H9 (cell line): ENCODE data around the gene TRIM52. TPM values are rescaled to one million over a fixed set of nuclear protein-coding genes. Genes with fewer than 3 reads are reported as not detected.
"Not testable (repeated sequence)": the region's sequence is repeated elsewhere in the genome, so short reads cannot be mapped to it uniquely, and the experiment has no call there.

ENCODE experiments used
- DNase-seq: peaks from one replicate; pipeline ENCODE4 v3.0.0-alpha.2; 2017
- H2AFZ ChIP-seq: one replicate; pipeline ENCODE4 v1.6.1; 2013; ENCODE audit warnings: mild to moderate bottlenecking, low read length, control low read depth, moderate library complexity
- H2AK5ac ChIP-seq: 2 replicates; pipeline ENCODE4 v1.6.1; 2013; ENCODE audit warnings: low read length, control low read depth, mixed read lengths; ENCODE audit not compliant: insufficient read length
- H2BK120ac ChIP-seq: one replicate; pipeline ENCODE4 v1.6.1; 2013; ENCODE audit warnings: low read depth, mild to moderate bottlenecking, low read length, control low read depth, inconsistent platforms; ENCODE audit not compliant: poor library complexity, severe bottlenecking
- H2BK12ac ChIP-seq: 2 replicates; pipeline ENCODE4 v1.6.1; 2013; ENCODE audit warnings: low read length, control low read depth, mixed read lengths, low read depth; ENCODE audit not compliant: insufficient read length
- H2BK15ac ChIP-seq: 2 replicates; pipeline ENCODE4 v1.6.1; 2013; ENCODE audit warnings: low read depth, low read length, control low read depth
- H2BK20ac ChIP-seq: one replicate; pipeline ENCODE4 v1.6.1; 2013; ENCODE audit warnings: low read depth, mild to moderate bottlenecking, low read length, control low read depth, inconsistent platforms; ENCODE audit not compliant: poor library complexity, severe bottlenecking
- H2BK5ac ChIP-seq: 2 replicates; pipeline ENCODE4 v1.6.1; 2013; ENCODE audit warnings: low read length, control low read depth, mixed read lengths; ENCODE audit not compliant: insufficient read length
- H3K14ac ChIP-seq: 2 replicates; pipeline ENCODE4 v1.6.1; 2013; ENCODE audit warnings: low read length, control low read depth; ENCODE audit not compliant: insufficient read depth
- H3K18ac ChIP-seq: 2 replicates; pipeline ENCODE4 v1.6.1; 2013; ENCODE audit warnings: low read depth, mild to moderate bottlenecking, mixed read lengths, low read length, control low read depth; ENCODE audit not compliant: insufficient read length
- H3K23ac ChIP-seq: 2 replicates; pipeline ENCODE4 v1.6.1; 2013; ENCODE audit warnings: low read length, control low read depth, mixed read lengths, low read depth; ENCODE audit not compliant: insufficient read length
- H3K23me2 ChIP-seq: 2 replicates; pipeline ENCODE4 v1.6.1; 2013; ENCODE audit warnings: low read depth, mild to moderate bottlenecking, mixed read lengths, low read length, control low read depth; ENCODE audit not compliant: insufficient read length, poor library complexity, severe bottlenecking
- H3K27ac ChIP-seq: 2 replicates; pipeline ENCODE4 v1.5.1; 2013; ENCODE audit warnings: low read length, control low read depth, mixed read lengths, low read depth; ENCODE audit not compliant: insufficient read length
- H3K27me3 ChIP-seq: 2 replicates; pipeline ENCODE4 v1.6.1; 2013; ENCODE audit warnings: low read length, control low read depth, inconsistent platforms; ENCODE audit not compliant: insufficient read depth
- H3K4ac ChIP-seq: 2 replicates; pipeline ENCODE4 v1.6.1; 2013; ENCODE audit warnings: low read depth, mild to moderate bottlenecking, control low read depth, inconsistent platforms, low read length, moderate library complexity
- H3K4me1 ChIP-seq: 2 replicates; pipeline ENCODE4 v1.6.1; 2013; ENCODE audit warnings: low read length, control low read depth, inconsistent platforms; ENCODE audit not compliant: insufficient read depth
- H3K4me2 ChIP-seq: 2 replicates; pipeline ENCODE4 v1.6.1; 2013; ENCODE audit warnings: low read length, control low read depth, mixed read lengths; ENCODE audit not compliant: insufficient read length, insufficient read depth
- H3K56ac ChIP-seq: 2 replicates; pipeline ENCODE4 v1.6.1; 2013; ENCODE audit warnings: low read depth, mild to moderate bottlenecking, mixed read lengths, low read length, control low read depth; ENCODE audit not compliant: insufficient read length
- H3K79me1 ChIP-seq: 2 replicates; pipeline ENCODE4 v1.6.1; 2013; ENCODE audit warnings: low read depth, mild to moderate bottlenecking, moderate library complexity, low read length, control low read depth, inconsistent platforms; ENCODE audit not compliant: insufficient read depth, poor library complexity, severe bottlenecking
- H3K79me2 ChIP-seq: 2 replicates; pipeline ENCODE4 v1.6.1; 2013; ENCODE audit warnings: low read length, control low read depth, inconsistent platforms; ENCODE audit not compliant: insufficient read depth
- H3K9ac ChIP-seq: 2 replicates; pipeline ENCODE4 v1.6.1; 2013; ENCODE audit warnings: low read length, control low read depth, mixed read lengths; ENCODE audit not compliant: insufficient read length; ENCODE audit errors: extremely low read depth
- H3K9me3 ChIP-seq: one replicate; pipeline ENCODE4 v1.6.1; 2013; ENCODE audit warnings: low read depth, low read length, inconsistent platforms; ENCODE audit not compliant: control insufficient read depth
- H3T11ph ChIP-seq: one replicate; pipeline ENCODE4 v1.6.1; 2013; ENCODE audit warnings: mild to moderate bottlenecking, low read length, control low read depth, inconsistent platforms
- H4K20me1 ChIP-seq: one replicate; pipeline ENCODE4 v1.6.1; 2013; ENCODE audit not compliant: control insufficient read depth, insufficient read length, insufficient read depth
- H4K5ac ChIP-seq: 2 replicates; pipeline ENCODE4 v1.6.1; 2013; ENCODE audit warnings: low read depth, mild to moderate bottlenecking, mixed read lengths, low read length, control low read depth; ENCODE audit not compliant: insufficient read length
- H4K8ac ChIP-seq: replicated peaks from 2 replicates; pipeline ENCODE4 v1.6.1; 2013; ENCODE audit warnings: low read length, control low read depth, mixed read lengths, low read depth; ENCODE audit not compliant: insufficient read length
- H4K91ac ChIP-seq: 2 replicates; pipeline ENCODE4 v1.6.1; 2013; ENCODE audit warnings: low read depth, mild to moderate bottlenecking, moderate library complexity, mixed read lengths, low read length, control low read depth; ENCODE audit not compliant: insufficient read length
- H3K27ac Mint-ChIP-seq, 3 experiments: 2 replicates in 2 of 3; 3 replicates in 1 of 3; pipeline ENCODE4 v1.8.0; 2020 to 2021; ENCODE audit warnings: mixed read lengths in 3 of 3, mild to moderate bottlenecking in 1 of 3, moderate library complexity in 1 of 3
- H3K27me3 Mint-ChIP-seq: 2 replicates; pipeline ENCODE4 v1.8.0; 2021; ENCODE audit warnings: low read depth, mild to moderate bottlenecking, moderate library complexity, mixed read lengths
- H3K36me3 Mint-ChIP-seq, 3 experiments: 2 replicates in 2 of 3; 3 replicates in 1 of 3; pipeline ENCODE4 v1.8.0; 2020 to 2021; ENCODE audit warnings: low read depth in 3 of 3, mixed read lengths in 3 of 3; ENCODE audit not compliant: insufficient read depth in 1 of 3
- H3K4me1 Mint-ChIP-seq, 2 experiments: 2 replicates each; pipeline ENCODE4 v1.8.0; 2020; ENCODE audit warnings: mixed read lengths in 2 of 2
- H3K4me3 Mint-ChIP-seq, 2 experiments: 2 replicates in 1 of 2; 3 replicates in 1 of 2; pipeline ENCODE4 v1.8.0; 2020 to 2021; ENCODE audit warnings: mild to moderate bottlenecking in 2 of 2, mixed read lengths in 2 of 2, moderate library complexity in 1 of 2
- H3K9me3 Mint-ChIP-seq, 2 experiments: 2 replicates in 1 of 2; 3 replicates in 1 of 2; pipeline ENCODE4 v1.8.0; 2020; ENCODE audit warnings: mild to moderate bottlenecking in 2 of 2, mixed read lengths in 2 of 2, moderate library complexity in 1 of 2
- WGBS: extraction: QIAGEN DNeasy Blood & Tissue Kit; methylation state at CpG from one replicate; pipeline ENCODE4 v1.1.7; 2013; ENCODE audit warnings: missing lambda C conversion rate, low lambda C conversion rate, mixed read lengths; ENCODE audit not compliant: insufficient read length; ENCODE audit errors: extremely low coverage; 5-methylcytosine and 5-hydroxymethylcytosine counted together
- total RNA-seq: library from RNA; stranded (reverse); gene quantifications from 2 replicates; pipeline ENCODE4 v1.2.1, GENCODE V29; 2021
- TF ChIP-seq, protein P1 (sequence below): fragments of 200-600 bp; sonication (generic); conservative IDR thresholded peaks from 3 replicates; pipeline ENCODE4 v1.8.0; 2021; ENCODE audit warnings: antibody characterized with exemption, mild to moderate bottlenecking

TRIM52 gene
- total RNA-seq, 1 experiment from 2014 or later = 5.1 TPM

DNA sequence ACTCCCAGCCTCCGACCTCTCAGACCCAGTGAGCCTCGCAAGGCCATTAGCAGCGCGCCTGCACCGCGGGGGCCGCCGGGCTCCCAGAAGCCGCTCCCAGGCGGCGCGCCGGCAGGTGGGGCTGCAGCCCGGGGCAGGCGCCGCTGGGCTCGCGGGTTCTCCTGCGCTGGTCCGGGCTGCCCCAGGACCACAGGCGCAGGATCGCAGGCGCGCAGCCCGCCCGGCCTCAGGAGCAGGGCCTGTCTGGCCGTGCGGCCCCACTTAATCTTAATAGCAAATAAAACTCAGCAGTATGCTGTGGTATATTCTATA is 12.4 kb upstream of the TRIM52 start:
- TF ChIP-seq, protein P1, sequence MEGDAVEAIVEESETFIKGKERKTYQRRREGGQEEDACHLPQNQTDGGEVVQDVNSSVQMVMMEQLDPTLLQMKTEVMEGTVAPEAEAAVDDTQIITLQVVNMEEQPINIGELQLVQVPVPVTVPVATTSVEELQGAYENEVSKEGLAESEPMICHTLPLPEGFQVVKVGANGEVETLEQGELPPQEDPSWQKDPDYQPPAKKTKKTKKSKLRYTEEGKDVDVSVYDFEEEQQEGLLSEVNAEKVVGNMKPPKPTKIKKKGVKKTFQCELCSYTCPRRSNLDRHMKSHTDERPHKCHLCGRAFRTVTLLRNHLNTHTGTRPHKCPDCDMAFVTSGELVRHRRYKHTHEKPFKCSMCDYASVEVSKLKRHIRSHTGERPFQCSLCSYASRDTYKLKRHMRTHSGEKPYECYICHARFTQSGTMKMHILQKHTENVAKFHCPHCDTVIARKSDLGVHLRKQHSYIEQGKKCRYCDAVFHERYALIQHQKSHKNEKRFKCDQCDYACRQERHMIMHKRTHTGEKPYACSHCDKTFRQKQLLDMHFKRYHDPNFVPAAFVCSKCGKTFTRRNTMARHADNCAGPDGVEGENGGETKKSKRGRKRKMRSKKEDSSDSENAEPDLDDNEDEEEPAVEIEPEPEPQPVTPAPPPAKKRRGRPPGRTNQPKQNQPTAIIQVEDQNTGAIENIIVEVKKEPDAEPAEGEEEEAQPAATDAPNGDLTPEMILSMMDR = peak; percentile 55
- H3K18ac ChIP-seq, H3K23ac ChIP-seq, H2BK12ac ChIP-seq, H4K20me1 ChIP-seq, H3K4ac ChIP-seq, H3K56ac ChIP-seq, H2AK5ac ChIP-seq, H3K79me1 ChIP-seq, H4K91ac ChIP-seq, H3K9me3 Mint-ChIP-seq, H3T11ph ChIP-seq, H3K4me2 ChIP-seq, H3K4me1 ChIP-seq, H3K9ac ChIP-seq, H3K14ac ChIP-seq, H3K79me2 ChIP-seq, H3K27me3 ChIP-seq, H3K27me3 Mint-ChIP-seq, H3K23me2 ChIP-seq, H2BK120ac ChIP-seq, H3K9me3 ChIP-seq, H4K8ac ChIP-seq, H4K5ac ChIP-seq, H2BK20ac ChIP-seq, H2AFZ ChIP-seq, H3K36me3 Mint-ChIP-seq, H2BK5ac ChIP-seq, H3K4me1 Mint-ChIP-seq, H3K27ac ChIP-seq, H2BK15ac ChIP-seq: not testable (repeated sequence)
- WGBS = no CpG with 5 or more reads among the region's 28 CpGs
- peak overlapping the region; percentile 82 to 83 for H3K4me3 Mint-ChIP-seq
- H3K27ac Mint-ChIP-seq = peak overlapping the region in 2 of 3 experiments; percentile 49 to 97; a peak in 3 of 7 replicates
- peak; percentile 80 for DNase-seq
